ENCODE results near the gene STN1.

The STN1 gene

GRCh38 chr10:103918053-103918846, at the start of gene STN1:
STN1 (minus strand) TSS chr10:103918184; CDS start chr10:103917594, 590 bp downstream.
- DNase-seq = peak; percentile 77 to 84

GRCh38 chr10:103967448-103968071, 49.6 kb upstream of the STN1 start:
- DNase-seq = peak in 1 of 2 experiments; percentile 1

- peak; percentile 14 to 69 for DNase-seq
These were observed 48.9 kb upstream of the STN1 start, which contains the start of gene SLK for GRCh38 chr10:103966671-103967447. SLK (plus strand) TSS chr10:103967140; CDS start chr10:103967746, 606 bp downstream.

GRCh38 chr10:103960103-103960502, 42.1 kb upstream of the STN1 start:
- no peak for DNase-seq

- no peak for DNase-seq
These were observed 41.0 kb upstream of the STN1 start for GRCh38 chr10:103958996-103959395.

GRCh38 chr10:103954543-103954942, 36.6 kb upstream of the STN1 start:
- DNase-seq = no peak

- DNase-seq = no peak
These were observed 34.0 kb upstream of the STN1 start for GRCh38 chr10:103951942-103952341.

- no peak for DNase-seq
These were observed 33.2 kb upstream of the STN1 start for GRCh38 chr10:103951183-103951582.

GRCh38 chr10:103949728-103950127, 31.7 kb upstream of the STN1 start:
- no peak for DNase-seq

GRCh38 chr10:103947799-103948516, 30.0 kb upstream of the STN1 start:
- no peak for DNase-seq

GRCh38 chr10:103942866-103943265, 24.9 kb upstream of the STN1 start:
- no peak for DNase-seq

- no peak for DNase-seq
These were observed 23.8 kb upstream of the STN1 start for GRCh38 chr10:103941801-103942200.

- no peak for DNase-seq
These were observed 21.5 kb upstream of the STN1 start for GRCh38 chr10:103939522-103939921.

GRCh38 chr10:103936022-103936421, 18.0 kb upstream of the STN1 start:
- DNase-seq = peak; percentile 3 to 34

GRCh38 chr10:103934308-103934707, 16.3 kb upstream of the STN1 start:
- no peak for DNase-seq

GRCh38 chr10:103933557-103934121, 15.7 kb upstream of the STN1 start:
- DNase-seq = peak in 1 of 2 experiments; percentile 15

GRCh38 chr10:103932971-103933370, 15.0 kb upstream of the STN1 start:
- DNase-seq = peak; percentile 36 to 81

- DNase-seq = no peak
These were observed 14.3 kb upstream of the STN1 start for GRCh38 chr10:103932271-103932670.

GRCh38 chr10:103931603-103932002, 13.6 kb upstream of the STN1 start:
- DNase-seq = no peak

GRCh38 chr10:103930881-103931280, 12.9 kb upstream of the STN1 start:
- DNase-seq = no peak

- DNase-seq = peak; percentile 30 to 65
These were observed 12.5 kb upstream of the STN1 start for GRCh38 chr10:103930449-103930848.

GRCh38 chr10:103929381-103929921, 11.5 kb upstream of the STN1 start:
- DNase-seq = peak; percentile 66 to 86
